HUES6 (cell line): Measurements from ENCODE around the gene ANTXR1.

ENCODE experiments used
- H3K27ac ChIP-seq: 2 replicates; pipeline ENCODE4 v1.7.0; 2013; ENCODE audit warnings: low read depth, mild to moderate bottlenecking, low read length, inconsistent platforms
- H3K27me3 ChIP-seq: 2 replicates; pipeline ENCODE4 v1.6.1; 2013; ENCODE audit warnings: low read length; ENCODE audit not compliant: control insufficient read depth, insufficient read depth
- H3K36me3 ChIP-seq: 2 replicates; pipeline ENCODE4 v1.6.1; 2013; ENCODE audit warnings: low read length; ENCODE audit not compliant: control insufficient read depth, insufficient read depth
- H3K4me1 ChIP-seq: 2 replicates; pipeline ENCODE4 v1.6.1; 2013; ENCODE audit warnings: low read length; ENCODE audit not compliant: control insufficient read depth, insufficient read depth
- H3K4me3 ChIP-seq: 2 replicates; pipeline ENCODE4 v1.5.1; 2013; ENCODE audit warnings: low read depth, low read length
- H3K9ac ChIP-seq: one replicate; pipeline ENCODE4 v1.6.1; 2013; ENCODE audit warnings: mild to moderate bottlenecking, low read length
- H3K9me3 ChIP-seq: 2 replicates; pipeline ENCODE4 v1.6.1; 2013; ENCODE audit warnings: low read depth, low read length; ENCODE audit not compliant: control insufficient read depth, insufficient read depth

Gene ANTXR1

GRCh38 chr2:69087211-69087911 is 74.4 kb downstream of the ANTXR1 start:
- Histone ChIP-seq H3K4me1 (peaks cover 6% of the 10 kb centered on the region; the same call in 1 of the 2 replicates), H3K27ac (no peak overlapping the region), H3K27me3 (no peaks in the 10 kb centered on the region)

GRCh38 chr2:69087912-69088240 is 74.9 kb downstream of the ANTXR1 start:
- H3K4me3 ChIP-seq = no peak overlapping the region
- no peaks in the 10 kb centered on the region for H3K9me3 ChIP-seq
- no peak overlapping the region for H3K9ac ChIP-seq
- H3K27me3 ChIP-seq = no peaks in the 10 kb centered on the region
- H3K36me3 ChIP-seq = peaks cover 17% of the 10 kb centered on the region; the same call in 1 of the 2 replicates
- H3K4me1 ChIP-seq = peaks cover 2% of the 10 kb centered on the region; the same call in 1 of the 2 replicates
- H3K27ac ChIP-seq = no peak overlapping the region

More at GRCh38 chr2:69087211-69087911, 74.4 kb downstream of the ANTXR1 start:
- Histone ChIP-seq H3K36me3 (peaks cover 19% of the 10 kb centered on the region; the same call in 1 of the 2 replicates), H3K9ac (no peak overlapping the region), H3K4me3 (no peak overlapping the region), H3K9me3 (no peaks in the 10 kb centered on the region)

DNA sequence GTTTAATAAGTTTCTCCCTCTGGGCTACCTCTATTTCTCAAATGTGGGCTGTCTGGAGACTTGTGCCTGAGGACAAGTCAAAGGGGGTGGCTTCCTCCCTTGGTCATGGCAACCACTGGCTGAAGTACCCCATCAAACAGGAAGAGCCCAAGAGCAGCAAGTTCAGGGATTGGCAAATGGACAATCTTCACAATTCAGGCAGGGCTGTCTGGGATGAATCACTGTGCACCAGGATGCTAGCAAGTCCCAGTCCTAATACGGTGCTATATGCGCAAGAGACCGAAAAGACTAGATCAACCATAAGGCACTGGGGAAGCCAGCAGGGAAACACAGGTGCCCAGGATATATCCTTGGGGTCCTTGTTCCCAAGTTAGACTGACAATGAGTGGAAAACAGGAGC is 75.5 kb downstream of the ANTXR1 start:
- H3K27me3 ChIP-seq = no peaks in the 10 kb centered on the region
- H3K4me1 ChIP-seq = 0 out of 2 replicates have a peak, but pooled peaks cover 2% of the 10 kb centered on the region
- H3K27ac ChIP-seq = no peak overlapping the region
- no peaks in the 10 kb centered on the region for H3K9me3 ChIP-seq
- H3K4me3 ChIP-seq = no peak overlapping the region
- H3K36me3 ChIP-seq = peaks cover 21% of the 10 kb centered on the region; the same call in 1 of the 2 replicates
- no peak overlapping the region for H3K9ac ChIP-seq

DNA sequence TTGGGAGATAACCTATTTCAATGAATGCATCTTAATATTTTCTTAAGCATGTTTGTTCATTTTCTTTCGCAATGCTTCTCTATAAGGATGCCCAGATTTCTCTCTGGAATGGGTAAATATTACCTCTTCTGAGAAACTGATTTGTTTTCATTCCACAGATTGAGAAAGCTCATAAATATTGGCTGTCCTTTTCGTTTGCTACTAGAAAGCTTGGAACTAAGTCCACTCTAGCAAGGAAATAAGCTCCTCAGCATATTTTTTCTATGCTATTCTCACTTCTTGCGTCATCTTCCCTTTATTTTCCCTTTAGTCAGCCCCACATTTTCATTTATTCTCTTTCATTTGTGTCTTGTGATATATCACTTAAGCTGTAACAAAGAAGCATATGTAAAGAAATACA is 76.3 kb downstream of the ANTXR1 start:
- Histone ChIP-seq H3K27ac (no peak overlapping the region), H3K9ac (no peak overlapping the region), H3K9me3 (no peaks in the 10 kb centered on the region), H3K4me1 (0 out of 2 replicates have a peak, but pooled peaks cover 2% of the 10 kb centered on the region), H3K4me3 (no peak overlapping the region), H3K36me3 (peaks cover 23% of the 10 kb centered on the region; the same call in 1 of the 2 replicates), H3K27me3 (no peaks in the 10 kb centered on the region)

- Histone ChIP-seq H3K9ac (no peak overlapping the region), H3K27me3 (no peaks in the 10 kb centered on the region), H3K4me3 (no peak overlapping the region), H3K4me1 (0 out of 2 replicates have a peak, but pooled peaks cover 2% of the 10 kb centered on the region), H3K27ac (no peak overlapping the region), H3K36me3 (peaks cover 28% of the 10 kb centered on the region; the same call in 1 of the 2 replicates), H3K9me3 (no peaks in the 10 kb centered on the region)
These were observed 77.0 kb downstream of the ANTXR1 start for GRCh38 chr2:69089998-69090397.

DNA sequence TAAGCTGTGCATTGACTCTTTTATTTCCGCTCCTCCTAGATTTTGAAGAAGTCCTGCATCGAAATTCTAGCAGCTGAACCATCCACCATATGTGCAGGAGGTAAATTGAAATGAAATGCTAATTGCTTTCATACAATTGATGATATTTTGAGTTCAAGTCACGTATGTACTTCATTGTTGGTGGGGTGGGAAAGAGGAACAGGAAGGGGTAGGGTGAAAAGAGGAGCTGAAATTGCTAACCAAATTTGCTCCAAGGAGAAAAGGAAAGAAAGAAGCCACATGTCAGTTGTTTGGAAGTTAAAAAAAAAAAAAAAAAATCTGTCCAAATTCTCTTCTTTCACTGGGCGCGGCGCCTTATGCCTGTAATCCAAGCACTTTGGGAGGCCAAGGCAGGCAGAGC is 77.8 kb downstream of the ANTXR1 start:
- Histone ChIP-seq H3K4me3 (no peak overlapping the region), H3K9ac (no peak overlapping the region), H3K4me1 (0 out of 2 replicates have a peak, but pooled peaks cover 2% of the 10 kb centered on the region), H3K36me3 (peaks cover 28% of the 10 kb centered on the region; the same call in 1 of the 2 replicates), H3K27ac (no peak overlapping the region), H3K9me3 (no peaks in the 10 kb centered on the region), H3K27me3 (no peaks in the 10 kb centered on the region)

DNA sequence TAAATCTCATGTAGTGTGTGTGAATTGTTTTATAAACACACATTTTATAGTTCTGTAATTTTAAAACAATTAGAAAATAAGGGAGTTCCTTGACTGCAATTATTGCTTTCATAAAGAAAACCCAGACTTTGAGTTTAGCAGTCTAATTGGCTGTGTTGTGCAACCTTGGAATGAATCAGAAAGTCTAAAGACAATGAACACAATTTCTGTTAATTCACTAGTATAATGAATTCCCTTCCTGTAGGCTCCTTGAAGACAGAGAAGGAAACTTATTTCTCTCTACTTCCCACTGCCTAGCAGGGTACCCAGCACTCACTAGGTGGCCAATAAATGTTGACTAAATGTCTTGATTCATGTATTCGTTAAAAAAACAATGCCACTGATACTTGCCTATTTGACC is 79.9 kb downstream of the ANTXR1 start:
- H3K36me3 ChIP-seq = peaks cover 28% of the 10 kb centered on the region; the same call in 1 of the 2 replicates

DNA sequence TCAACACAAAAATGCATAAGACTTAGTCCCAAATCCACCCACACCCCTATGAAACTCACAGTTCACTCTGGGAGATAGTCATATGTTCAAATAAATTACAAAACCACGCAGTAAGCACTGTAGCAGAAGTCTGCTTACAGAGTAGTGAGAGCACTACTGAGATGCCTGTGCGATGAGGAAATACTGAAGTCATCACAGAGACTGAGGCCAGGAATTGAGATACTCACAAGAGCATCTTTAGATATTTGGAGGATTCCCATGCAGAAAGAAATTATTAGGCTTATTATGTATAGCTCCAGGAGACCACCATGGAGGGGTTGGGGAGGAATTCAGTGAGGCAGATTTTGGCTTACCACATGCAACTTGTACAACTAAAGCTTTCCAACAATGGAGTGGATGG is 82.3 kb downstream of the ANTXR1 start:
- no peaks in the 10 kb centered on the region for H3K4me1 ChIP-seq
- H3K4me3 ChIP-seq = no peak overlapping the region
- peaks cover 32% of the 10 kb centered on the region for H3K36me3 ChIP-seq
- no peaks in the 10 kb centered on the region for H3K27me3 ChIP-seq
- H3K9me3 ChIP-seq = no peaks in the 10 kb centered on the region
- no peak overlapping the region for H3K27ac ChIP-seq
- H3K9ac ChIP-seq = no peak overlapping the region

More for the DNA sequence above, 79.9 kb downstream of the ANTXR1 start:
- no peak overlapping the region for H3K9ac ChIP-seq
- H3K27ac ChIP-seq = no peak overlapping the region
- H3K4me3 ChIP-seq = no peak overlapping the region
- no peaks in the 10 kb centered on the region for H3K4me1 ChIP-seq
- H3K9me3 ChIP-seq = no peaks in the 10 kb centered on the region
- no peaks in the 10 kb centered on the region for H3K27me3 ChIP-seq

GRCh38 chr2:69096326-69097095 is 83.5 kb downstream of the ANTXR1 start:
- Histone ChIP-seq H3K27ac (no peak overlapping the region), H3K4me1 (no peaks in the 10 kb centered on the region), H3K9me3 (no peaks in the 10 kb centered on the region), H3K27me3 (no peaks in the 10 kb centered on the region), H3K4me3 (no peak overlapping the region), H3K36me3 (peaks cover 32% of the 10 kb centered on the region), H3K9ac (no peak overlapping the region)

DNA sequence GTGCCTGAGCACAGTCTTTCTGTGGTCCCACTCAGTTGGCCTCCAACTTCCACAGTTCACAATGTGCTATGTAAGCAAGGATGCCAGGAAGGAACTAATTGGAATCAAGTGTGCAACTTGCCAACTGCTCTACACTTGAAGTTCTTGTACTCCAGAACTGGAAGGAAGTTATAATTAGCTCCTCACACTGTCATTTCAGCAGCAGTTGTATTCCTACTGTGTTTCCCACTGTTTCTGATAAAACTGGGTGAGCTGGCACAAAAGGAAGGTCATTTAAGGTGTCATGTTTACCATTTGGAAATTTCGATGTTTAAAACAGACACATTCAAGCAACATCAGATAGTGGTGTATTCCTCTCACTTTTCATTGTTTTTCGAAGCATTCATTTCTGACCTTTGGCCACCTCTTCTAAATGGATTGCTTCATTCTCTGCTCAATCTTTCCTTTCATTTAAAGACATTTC is 84.2 kb downstream of the ANTXR1 start:
- H3K4me3 ChIP-seq = no peak overlapping the region
- H3K9ac ChIP-seq = no peak overlapping the region
- peaks cover 25% of the 10 kb centered on the region for H3K36me3 ChIP-seq
- H3K27me3 ChIP-seq = no peaks in the 10 kb centered on the region
- no peaks in the 10 kb centered on the region for H3K9me3 ChIP-seq
- H3K27ac ChIP-seq = no peak overlapping the region
- peaks cover 3% of the 10 kb centered on the region; the same call in 1 of the 2 replicates for H3K4me1 ChIP-seq
